ENCODE measurements around the gene RAI2.
"Not testable (repeated sequence)": the region's sequence is repeated elsewhere in the genome, so short reads cannot be mapped to it uniquely, and the experiment has no call there.

Gene RAI2

GRCh38 chrX:17828171-17828570 is 32.9 kb downstream of the RAI2 start:
- no peak for DNase-seq

GRCh38 chrX:17826609-17827496 is 34.2 kb downstream of the RAI2 start:
- DNase-seq: no peak

GRCh38 chrX:17824980-17825379 is 36.1 kb downstream of the RAI2 start:
- no peak for DNase-seq

GRCh38 chrX:17822351-17822750 is 38.7 kb downstream of the RAI2 start:
- DNase-seq: no peak

GRCh38 chrX:17820100-17820499 is 41.0 kb downstream of the RAI2 start:
- DNase-seq: no peak

GRCh38 chrX:17818726-17819125 is 42.4 kb downstream of the RAI2 start:
- no peak for DNase-seq

GRCh38 chrX:17817251-17817650 is 43.8 kb downstream of the RAI2 start:
- no peak for DNase-seq

GRCh38 chrX:17814557-17814956 is 46.5 kb downstream of the RAI2 start:
- no peak for DNase-seq

- DNase-seq: no peak
Measured at GRCh38 chrX:17814059-17814458, 47.0 kb downstream of the RAI2 start.

GRCh38 chrX:17813277-17813676 is 47.8 kb downstream of the RAI2 start:
- no peak for DNase-seq

- no peak for DNase-seq
Measured at GRCh38 chrX:17812763-17813162, 48.3 kb downstream of the RAI2 start.

GRCh38 chrX:17809984-17810383 is 51.1 kb downstream of the RAI2 start:
- DNase-seq: no peak

GRCh38 chrX:17809273-17809672 is 51.8 kb downstream of the RAI2 start:
- no peak for DNase-seq

- DNase-seq: no peak
Measured at GRCh38 chrX:17805120-17805519, 56.0 kb downstream of the RAI2 start.

- no peak for DNase-seq
Measured at GRCh38 chrX:17803449-17803848, 57.6 kb downstream of the RAI2 start.

- no peak for DNase-seq
Measured at GRCh38 chrX:17802756-17803155, 58.3 kb downstream of the RAI2 start.

- no peak for DNase-seq
Measured at GRCh38 chrX:17801431-17801830, 59.7 kb downstream of the RAI2 start.

- DNase-seq: no peak
Measured at GRCh38 chrX:17798921-17799320, 62.2 kb downstream of the RAI2 start.

GRCh38 chrX:17792826-17793225 is 68.3 kb downstream of the RAI2 start:
- no peak for DNase-seq

- no peak for DNase-seq
Measured at GRCh38 chrX:17788956-17789562, 72.0 kb downstream of the RAI2 start.

GRCh38 chrX:17788439-17788838 is 72.7 kb downstream of the RAI2 start:
- DNase-seq: peak; percentile 14

GRCh38 chrX:17787557-17787956 is 73.5 kb downstream of the RAI2 start:
- DNase-seq: no peak

- not testable (repeated sequence) for DNase-seq
Measured at GRCh38 chrX:17786554-17787347, 74.3 kb downstream of the RAI2 start.

GRCh38 chrX:17779434-17779833 is 81.7 kb downstream of the RAI2 start:
- DNase-seq: no peak

All from inflammatory macrophage treated with lipopolysaccharide for 4 hours (primary cell).